NCI-H2107 treated with DMSO at 0.1 percent for 48 hours (cell line): Measurements from ENCODE around the gene DNAJB8.

Source experiments
- DNase-seq: peaks from one replicate; lab custom pipeline; 2025; ENCODE audit not compliant: unreplicated experiment; lab: John Stamatoyannopoulos, UW

DNAJB8 gene

GRCh38 chr3:128427872-128428822 is 38.5 kb downstream of the DNAJB8 start:
- DNase-seq: no peak

GRCh38 chr3:128427175-128427857 is 39.4 kb downstream of the DNAJB8 start:
- peak; percentile 3 for DNase-seq

GRCh38 chr3:128426128-128426921 is 40.4 kb downstream of the DNAJB8 start:
- no peak for DNase-seq

- no peak for DNase-seq
These were observed 40.9 kb downstream of the DNAJB8 start for GRCh38 chr3:128425846-128426127.

GRCh38 chr3:128425142-128425845 is 41.4 kb downstream of the DNAJB8 start:
- DNase-seq: no peak

- no peak for DNase-seq
These were observed 42.1 kb downstream of the DNAJB8 start for GRCh38 chr3:128424508-128425069.

GRCh38 chr3:128423525-128424147 is 43.1 kb downstream of the DNAJB8 start:
- no peak for DNase-seq

GRCh38 chr3:128422762-128423524 is 43.7 kb downstream of the DNAJB8 start:
- DNase-seq: no peak

GRCh38 chr3:128421966-128422365 is 44.7 kb downstream of the DNAJB8 start:
- DNase-seq: no peak

GRCh38 chr3:128421439-128421836 is 45.3 kb downstream of the DNAJB8 start:
- DNase-seq: no peak

GRCh38 chr3:128420720-128421438 is 45.8 kb downstream of the DNAJB8 start:
- no peak for DNase-seq

- DNase-seq: no peak
These were observed 46.4 kb downstream of the DNAJB8 start for GRCh38 chr3:128420289-128420688.

GRCh38 chr3:128419311-128419710 is 47.4 kb downstream of the DNAJB8 start:
- no peak for DNase-seq

- no peak for DNase-seq
These were observed 47.8 kb downstream of the DNAJB8 start for GRCh38 chr3:128418900-128419299.

- no peak for DNase-seq
These were observed 50.0 kb downstream of the DNAJB8 start for GRCh38 chr3:128416578-128417211.

- DNase-seq: no peak
These were observed 50.7 kb downstream of the DNAJB8 start for GRCh38 chr3:128415773-128416577.

GRCh38 chr3:128415200-128415772 is 51.4 kb downstream of the DNAJB8 start:
- DNase-seq: no peak
